Placental pericyte (primary cell): ENCODE measurements around the gene ERVW-1. TPM values are rescaled to one million over a fixed set of nuclear protein-coding genes. Genes with fewer than 3 reads are reported as not detected.

Source experiments
- total RNA-seq: library from RNA; depleted of rRNA; stranded (reverse); fragments of >200 nt; gene quantifications from 2 replicates; pipeline ENCODE4 v1.2.3, GENCODE V29; 2012

ERVW-1 gene
- not detected in 2 replicates for total RNA-seq

DNA sequence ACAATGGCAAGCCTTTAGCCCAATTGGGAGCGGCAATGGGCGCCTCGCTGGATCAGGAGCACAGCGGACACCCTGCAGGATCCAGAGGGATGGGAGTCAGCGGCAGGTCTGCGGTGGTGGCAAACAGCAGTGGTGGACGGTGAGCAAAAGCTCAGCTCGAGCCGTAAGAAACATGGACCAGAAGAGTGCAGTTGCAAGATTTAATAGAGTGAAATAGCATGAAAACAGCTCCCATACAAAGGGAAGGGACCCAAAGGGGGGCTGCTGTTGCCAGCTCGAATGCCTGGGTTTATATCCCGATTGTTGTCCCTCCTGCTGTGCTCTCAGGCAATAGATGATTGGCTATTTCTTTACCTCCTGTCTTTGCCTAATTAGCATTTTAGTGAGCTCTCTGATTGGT, at the start of gene ERVW-1:
Gene ERVW-1 (minus strand): TSS at position 266 of the 400 bp plus-strand sequence. CDS start 7,565 bp downstream, outside the sequence.

GRCh38 chr7:92447345-92448204, 30.2 kb downstream of the ERVW-1 start, which contains the start of gene GATAD1:
GATAD1 (plus strand) TSS chr7:92447482; CDS start chr7:92447730, 248 bp downstream.

Other genes with a start within 250 kb of the ERVW-1 start
- gene KRIT1, start 232.0 kb downstream of the ERVW-1 start, total RNA-seq = 50.8 and 53.5 TPM in 2 replicates
- 49.5 and 60.6 TPM in 2 replicates for gene ANKIB1, start 232.0 kb downstream of the ERVW-1 start, total RNA-seq
- gene GATAD1, start 30.5 kb downstream of the ERVW-1 start, total RNA-seq = 21.8 and 24.3 TPM in 2 replicates
- gene PEX1, start 50.6 kb upstream of the ERVW-1 start, total RNA-seq = 10.9 and 15.7 TPM in 2 replicates
- 4.8 and 9.3 TPM in 2 replicates for gene RBM48, start 50.8 kb upstream of the ERVW-1 start, total RNA-seq
- 11.4 and 19.6 TPM in 2 replicates for gene FAM133B, start 112.4 kb upstream of the ERVW-1 start, total RNA-seq